Cardiac fibroblast (primary cell): ENCODE data around the gene OXCT1.
"Not testable (repeated sequence)": the region's sequence is repeated elsewhere in the genome, so short reads cannot be mapped to it uniquely, and the experiment has no call there.

Experiments used
- DNase-seq, 2 donors: peaks; one replicate each; pipeline versions ENCODE4 v3.0.0 to v3.0.0-alpha.2; 2010; ENCODE audit warnings: low read depth in 2 of 2
- H3K4me3 ChIP-seq, 2 donors: replicated peaks in 1 of 2; 1 replicate in 1 of 2; 2 replicates in 1 of 2; pipeline ENCODE4 v1.5.1; 2011; ENCODE audit warnings: low read depth in 2 of 2, low read length in 2 of 2, mild to moderate bottlenecking in 2 of 2, moderate library complexity in 1 of 2
- CTCF ChIP-seq: IDR thresholded peaks from one replicate; pipeline ENCODE4 v1.5.1; 2011; ENCODE audit warnings: low read depth, mild to moderate bottlenecking, low read length, inconsistent platforms

Gene OXCT1

GRCh38 chr5:41820150-41820549 lies 50.1 kb downstream of the OXCT1 start:
- no peak for TF ChIP-seq CTCF
- DNase-seq = no peak
- H3K4me3 ChIP-seq = no peak overlapping the region

GRCh38 chr5:41817625-41818301 lies 52.5 kb downstream of the OXCT1 start:
- DNase-seq = no peak
- no peak overlapping the region for H3K4me3 ChIP-seq
- no peak for TF ChIP-seq CTCF

- TF ChIP-seq CTCF = no peak
- no peak for DNase-seq
- no peak overlapping the region for H3K4me3 ChIP-seq
These were observed 54.5 kb downstream of the OXCT1 start for GRCh38 chr5:41815663-41816229.

GRCh38 chr5:41815261-41815660 lies 55.0 kb downstream of the OXCT1 start:
- no peak for DNase-seq
- H3K4me3 ChIP-seq = no peak overlapping the region
- no peak for TF ChIP-seq CTCF

GRCh38 chr5:41814306-41814705 lies 55.9 kb downstream of the OXCT1 start:
- not testable (repeated sequence) for DNase-seq, H3K4me3 ChIP-seq

GRCh38 chr5:41812156-41812555 lies 58.1 kb downstream of the OXCT1 start:
- DNase-seq = no peak
- no peak overlapping the region for H3K4me3 ChIP-seq
- TF ChIP-seq CTCF = no peak

- no peak for TF ChIP-seq CTCF
- DNase-seq = no peak
- H3K4me3 ChIP-seq = no peak overlapping the region
These were observed 61.1 kb downstream of the OXCT1 start for GRCh38 chr5:41809128-41809527.
